Lower leg skin (tissue), 4 donors: ENCODE results near the gene ESPN. TPM values are rescaled to one million over a fixed set of nuclear protein-coding genes. Genes with fewer than 3 reads are reported as not detected.

ENCODE experiments used
- DNase-seq, 2 donors: peaks; one replicate each; pipeline ENCODE4 v3.0.0-alpha.2; 2019; ENCODE audit warnings: low spot score in 2 of 2
- H3K4me3 ChIP-seq: fragments of 200-600 bp; sonication (generic); 2 replicates; pipeline ENCODE4 v1.5.1; 2017; ENCODE audit warnings: mild to moderate bottlenecking, low read depth; ENCODE audit not compliant: poor library complexity, severe bottlenecking
- POLR2A ChIP-seq, 2 donors: fragments of 450-650 bp; IDR thresholded peaks; one replicate each; pipeline ENCODE4 v1.6.1; 2016 to 2017; ENCODE audit warnings: antibody characterized with exemption in 2 of 2, mild to moderate bottlenecking in 1 of 2, moderate library complexity in 1 of 2
- WGBS, 2 donors: methylation state at CpG; one replicate each; pipeline ENCODE4 v1.1.5; 2018; 5-methylcytosine and 5-hydroxymethylcytosine counted together
- intact Hi-C: fragments of 100-400 bp; cut with DNase I; formaldehyde crosslinking; loops from one replicate; pipeline ENCODE4 v1.15.0; 2023; ENCODE audit warnings: low total_unique reads
- total RNA-seq, 4 donors: library from RNA; depleted of rRNA; stranded (reverse); fragments of >200 nt; gene quantifications; one replicate each; pipeline ENCODE4 v1.1.0, GENCODE V29; 2016
- TF ChIP-seq, protein P1 (sequence below), 3 donors: fragments of 450-650 bp; IDR thresholded peaks; one replicate each; pipeline ENCODE4 v1.5.1; 2016; ENCODE audit warnings: antibody characterized with exemption in 3 of 3, mild to moderate bottlenecking in 3 of 3, moderate library complexity in 2 of 3

ESPN gene
- total RNA-seq, 4 donors from 2014 or later, result 27.5 to 64.3 (median 30.3) TPM

- no peak for TF ChIP-seq POLR2A (IDR thresholded peaks at IDR 0.05)
- TF ChIP-seq, protein P1, sequence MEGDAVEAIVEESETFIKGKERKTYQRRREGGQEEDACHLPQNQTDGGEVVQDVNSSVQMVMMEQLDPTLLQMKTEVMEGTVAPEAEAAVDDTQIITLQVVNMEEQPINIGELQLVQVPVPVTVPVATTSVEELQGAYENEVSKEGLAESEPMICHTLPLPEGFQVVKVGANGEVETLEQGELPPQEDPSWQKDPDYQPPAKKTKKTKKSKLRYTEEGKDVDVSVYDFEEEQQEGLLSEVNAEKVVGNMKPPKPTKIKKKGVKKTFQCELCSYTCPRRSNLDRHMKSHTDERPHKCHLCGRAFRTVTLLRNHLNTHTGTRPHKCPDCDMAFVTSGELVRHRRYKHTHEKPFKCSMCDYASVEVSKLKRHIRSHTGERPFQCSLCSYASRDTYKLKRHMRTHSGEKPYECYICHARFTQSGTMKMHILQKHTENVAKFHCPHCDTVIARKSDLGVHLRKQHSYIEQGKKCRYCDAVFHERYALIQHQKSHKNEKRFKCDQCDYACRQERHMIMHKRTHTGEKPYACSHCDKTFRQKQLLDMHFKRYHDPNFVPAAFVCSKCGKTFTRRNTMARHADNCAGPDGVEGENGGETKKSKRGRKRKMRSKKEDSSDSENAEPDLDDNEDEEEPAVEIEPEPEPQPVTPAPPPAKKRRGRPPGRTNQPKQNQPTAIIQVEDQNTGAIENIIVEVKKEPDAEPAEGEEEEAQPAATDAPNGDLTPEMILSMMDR (IDR thresholded peaks at IDR 0.05), result no peak
- intact Hi-C loops, result no loop called here
- no peak for DNase-seq
- WGBS, 2 donors, result 34 to 40% methylated on average over 23 to 30 of the region's 33 CpGs
- H3K4me3 ChIP-seq, result no peak overlapping the region
These were observed 51.0 kb downstream of the ESPN start for GRCh38 chr1:6475381-6476133.

- intact Hi-C loops, result no loop called here
- H3K4me3 ChIP-seq, result no peak overlapping the region
- TF ChIP-seq, protein P1 (IDR thresholded peaks at IDR 0.05), result no peak
- no peak for TF ChIP-seq POLR2A (IDR thresholded peaks at IDR 0.05)
- DNase-seq, result no peak
- WGBS, 2 donors, result 95 to 96% methylated on average over 5 of the region's 5 CpGs
These were observed 51.9 kb downstream of the ESPN start for GRCh38 chr1:6476483-6476882.

GRCh38 chr1:6477039-6477820, 52.7 kb downstream of the ESPN start:
- TF ChIP-seq, protein P1 (IDR thresholded peaks at IDR 0.05), result no peak
- TF ChIP-seq POLR2A (IDR thresholded peaks at IDR 0.05), result no peak
- 83 to 85% methylated on average over 24 of the region's 24 CpGs for WGBS, 2 donors
- intact Hi-C loops, result no loop called here
- DNase-seq, result no peak
- H3K4me3 ChIP-seq, result no peak overlapping the region

GRCh38 chr1:6481820-6482219, 57.2 kb downstream of the ESPN start:
- intact Hi-C loops, result no loop called here
- no peak overlapping the region for H3K4me3 ChIP-seq
- no peak for DNase-seq
- 83 to 85% methylated on average over 5 of the region's 5 CpGs for WGBS, 2 donors
- TF ChIP-seq, protein P1 (IDR thresholded peaks at IDR 0.05), result no peak
- no peak for TF ChIP-seq POLR2A (IDR thresholded peaks at IDR 0.05)

- no peak overlapping the region for H3K4me3 ChIP-seq
- intact Hi-C loops, result no loop called here
- WGBS, 2 donors, result 64 to 71% methylated on average over 13 of the region's 14 CpGs
- DNase-seq, result no peak
- TF ChIP-seq, protein P1 (IDR thresholded peaks at IDR 0.05), result no peak
These were observed 58.6 kb downstream of the ESPN start for GRCh38 chr1:6483017-6483760.
